Measurements from ENCODE around the gene DTNBP1.

The DTNBP1 gene

DNA sequence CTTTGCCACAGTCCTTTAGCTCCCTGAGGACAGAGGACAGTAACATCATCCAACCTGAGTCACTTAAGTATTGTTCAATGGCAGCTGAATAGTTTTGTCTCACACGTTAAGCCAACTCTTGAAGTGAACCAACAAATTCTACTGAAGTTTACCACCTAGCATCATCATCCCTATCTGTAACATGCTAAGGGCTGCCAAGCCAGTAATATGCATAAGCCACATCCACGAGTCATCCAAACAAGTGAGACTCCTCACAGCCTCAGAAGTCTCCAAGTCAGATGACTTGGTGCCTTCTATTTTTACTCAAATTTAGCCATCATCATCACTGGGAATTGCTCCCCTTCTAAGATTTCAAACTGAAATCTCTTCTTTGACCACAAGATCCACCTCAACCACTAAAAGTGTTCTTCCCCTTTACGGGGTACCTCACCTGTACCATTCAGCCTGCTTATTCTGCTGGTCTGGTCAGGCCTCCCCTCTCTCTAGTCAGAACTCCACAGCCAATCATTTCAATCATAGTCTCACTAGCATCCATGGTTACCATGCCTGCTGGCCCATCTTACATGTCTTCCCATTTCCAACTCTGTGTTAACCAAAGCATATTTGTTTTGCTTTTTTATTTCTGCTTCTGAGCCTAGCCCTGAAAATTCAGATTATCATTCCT, 73.7 kb downstream of the DTNBP1 start:
- peak; percentile 2 for DNase-seq (ENCODE audit: low spot score)

DNA sequence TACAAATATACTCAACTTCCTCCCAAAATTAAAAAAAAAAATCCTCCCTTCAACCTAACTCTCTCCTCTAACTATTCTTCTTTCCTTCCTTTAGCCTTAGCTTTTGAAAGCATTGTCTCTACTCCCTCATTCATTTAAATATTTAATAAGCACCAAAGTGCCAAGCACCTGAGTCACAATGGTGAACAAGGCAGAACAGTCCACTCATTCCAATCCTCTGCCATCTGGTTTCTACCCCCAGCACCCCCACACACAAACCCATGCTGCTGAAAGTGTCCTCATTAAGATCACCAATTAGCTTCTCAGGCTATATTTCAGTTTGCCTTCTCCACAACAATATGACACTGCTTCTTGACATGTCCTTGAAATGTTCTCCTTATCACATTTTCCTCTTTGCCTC, 76.3 kb downstream of the DTNBP1 start:
- no peak for DNase-seq (ENCODE audit: low spot score)

DNA sequence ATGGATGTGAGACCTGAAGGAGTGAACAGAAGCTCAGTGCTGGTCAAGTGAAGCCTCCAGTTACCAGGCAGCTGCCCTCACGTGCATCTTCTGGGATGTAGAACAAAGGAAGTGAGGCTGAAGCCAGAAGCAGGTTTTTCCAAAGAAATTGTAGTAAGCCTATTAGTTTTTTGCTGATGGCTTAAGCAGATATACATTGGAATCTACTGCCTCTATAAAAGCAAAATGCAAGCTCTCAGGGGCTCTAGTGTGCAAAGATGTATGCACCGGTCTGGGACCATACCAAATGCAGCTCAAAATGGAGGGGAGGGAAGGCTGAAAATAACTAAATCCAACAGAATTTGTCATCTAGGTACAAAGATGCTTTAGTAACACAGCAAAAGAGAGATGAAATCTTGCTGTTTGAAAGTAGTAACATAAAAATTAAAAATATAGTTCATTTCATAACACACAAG, 77.0 kb downstream of the DTNBP1 start:
- DNase-seq (ENCODE audit: low spot score): no peak

DNA sequence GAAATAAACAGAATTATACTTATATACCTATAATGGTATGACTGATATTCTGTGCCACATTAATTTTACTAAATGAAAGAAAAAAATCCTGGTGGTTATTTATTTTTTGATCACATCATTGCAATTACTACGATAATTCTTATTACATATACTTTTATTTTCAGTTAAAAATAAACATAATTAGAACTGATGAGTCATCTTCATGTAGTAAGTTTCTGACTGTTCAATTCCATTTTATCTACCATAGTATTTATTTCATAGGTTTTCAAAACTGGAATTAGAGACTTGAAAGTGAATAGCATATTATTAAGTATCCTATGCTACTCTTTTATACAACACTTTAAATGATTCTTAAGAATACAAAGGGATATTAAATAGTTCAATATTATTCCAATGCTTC, 80.3 kb downstream of the DTNBP1 start:
- no peak for DNase-seq (ENCODE audit: low spot score)

DNA sequence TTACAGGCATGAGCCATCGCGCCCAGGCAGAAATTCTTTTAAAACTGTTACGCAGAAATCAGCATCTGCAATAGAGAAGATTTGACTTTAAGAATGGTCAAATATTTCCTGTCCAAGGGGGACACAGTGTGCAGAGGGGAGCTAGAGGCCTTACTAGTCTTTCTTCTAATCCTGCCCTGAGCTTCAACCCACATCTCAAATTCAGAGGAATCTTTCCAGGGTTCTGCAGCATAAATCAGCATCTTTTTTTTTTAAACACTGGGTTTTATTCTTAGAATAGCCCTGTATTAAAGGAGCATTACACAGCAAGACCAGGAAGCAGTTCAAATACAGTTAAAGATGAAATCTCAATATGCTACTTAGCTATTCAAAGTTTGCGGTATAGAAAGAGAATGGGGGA, 81.1 kb downstream of the DTNBP1 start:
- DNase-seq (ENCODE audit: low spot score): no peak

DNA sequence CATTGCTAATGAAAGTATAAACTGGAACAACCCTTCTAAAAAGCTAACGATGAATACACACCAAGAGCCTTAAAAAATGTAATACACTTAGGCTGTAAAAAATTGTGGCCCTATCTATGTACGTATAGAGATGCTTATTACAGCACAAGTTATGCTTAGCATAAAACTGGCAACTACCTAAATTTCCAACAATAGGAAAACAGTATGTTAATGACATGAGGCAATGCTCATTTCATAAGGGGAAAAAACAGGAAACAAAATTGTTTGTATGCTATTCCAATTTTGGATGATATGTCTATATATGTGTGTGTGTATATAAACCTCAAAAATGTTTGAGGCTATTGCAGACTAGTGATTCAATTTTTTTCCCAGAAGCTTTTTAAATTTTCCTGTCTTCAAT, 82.5 kb downstream of the DTNBP1 start:
- DNase-seq (ENCODE audit: low spot score): no peak

DNA sequence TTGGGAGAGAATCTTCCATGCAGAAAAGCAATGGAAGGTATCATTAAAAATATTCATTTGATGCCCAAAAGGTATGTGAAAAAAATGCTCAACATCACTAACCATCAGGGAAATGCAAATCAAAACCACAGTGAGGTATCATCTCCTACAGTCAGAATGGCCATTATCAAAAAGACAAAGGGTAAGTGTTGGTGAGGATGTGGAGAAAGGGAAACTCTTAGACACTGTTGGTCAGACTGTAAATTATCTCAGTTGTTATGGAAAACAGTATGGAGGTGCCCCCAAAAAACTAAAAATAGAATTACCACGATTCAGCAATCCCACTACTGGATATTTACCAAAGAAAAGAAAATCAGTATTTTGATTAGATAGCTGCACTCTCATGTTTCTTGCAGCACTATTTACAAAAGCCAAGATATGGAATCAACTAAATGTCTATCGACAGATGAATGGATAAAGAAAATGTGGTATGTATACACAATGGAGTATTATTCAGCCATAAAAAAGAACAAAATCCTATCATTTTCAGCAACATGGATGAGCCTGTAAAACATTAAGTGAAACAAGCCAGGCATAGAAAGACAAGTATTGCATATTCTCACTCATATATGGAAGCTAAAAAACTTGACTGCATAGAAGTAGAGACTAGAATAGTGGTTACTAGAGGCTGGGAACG, 84.0 kb downstream of the DTNBP1 start:
- DNase-seq (ENCODE audit: low spot score): no peak

DNA sequence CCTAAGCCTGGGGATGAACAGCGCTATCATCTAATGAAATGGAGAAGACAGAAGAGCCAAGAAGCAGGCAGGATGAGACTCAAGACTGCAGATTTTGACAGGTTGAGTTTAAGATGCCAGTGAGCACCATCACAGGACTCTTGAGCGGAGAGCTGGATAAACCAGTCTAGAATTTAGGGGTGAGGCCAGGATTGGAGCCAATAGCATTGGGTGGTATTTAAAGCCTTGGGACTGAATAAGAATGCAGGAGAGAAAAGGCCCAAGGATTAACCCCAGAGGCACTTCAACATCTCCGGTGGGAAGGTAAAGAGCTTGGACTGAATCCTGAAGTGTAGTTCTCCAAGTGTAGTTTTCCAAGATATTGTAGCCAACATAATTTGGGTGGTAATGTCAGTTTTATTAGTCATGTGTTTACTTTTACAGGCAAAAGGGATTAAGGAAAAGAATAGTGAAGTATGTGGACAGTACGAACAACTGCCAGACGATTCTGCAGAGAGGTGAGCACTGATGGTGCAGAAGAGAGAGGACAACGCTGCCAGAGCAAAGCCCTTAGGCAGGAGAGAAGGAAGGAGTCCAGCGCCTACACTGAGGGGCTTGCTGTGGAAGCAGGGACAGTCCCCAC, 85.2 kb downstream of the DTNBP1 start:
- DNase-seq (ENCODE audit: low spot score): no peak

DNA sequence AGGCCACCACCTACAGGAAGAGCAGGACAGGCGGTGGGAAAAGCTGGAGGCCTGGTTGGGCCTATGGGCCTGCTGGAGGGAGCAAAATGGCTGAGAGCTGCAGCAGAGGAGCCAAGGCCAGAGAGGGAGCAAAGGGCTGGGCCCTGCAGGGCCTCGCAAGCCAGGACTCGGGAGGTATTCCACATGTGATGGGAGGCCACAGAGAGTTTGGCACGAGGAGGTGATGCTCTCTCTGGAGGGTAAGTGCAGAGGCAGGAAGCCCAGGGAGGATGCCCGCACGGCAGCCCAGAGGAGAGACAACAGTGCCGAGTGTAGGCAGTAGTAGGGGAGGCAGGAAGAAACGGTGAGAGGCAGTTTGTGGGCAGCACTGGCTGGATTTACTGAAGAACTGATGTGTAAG, 85.7 kb downstream of the DTNBP1 start:
- DNase-seq (ENCODE audit: low spot score): no peak

DNA sequence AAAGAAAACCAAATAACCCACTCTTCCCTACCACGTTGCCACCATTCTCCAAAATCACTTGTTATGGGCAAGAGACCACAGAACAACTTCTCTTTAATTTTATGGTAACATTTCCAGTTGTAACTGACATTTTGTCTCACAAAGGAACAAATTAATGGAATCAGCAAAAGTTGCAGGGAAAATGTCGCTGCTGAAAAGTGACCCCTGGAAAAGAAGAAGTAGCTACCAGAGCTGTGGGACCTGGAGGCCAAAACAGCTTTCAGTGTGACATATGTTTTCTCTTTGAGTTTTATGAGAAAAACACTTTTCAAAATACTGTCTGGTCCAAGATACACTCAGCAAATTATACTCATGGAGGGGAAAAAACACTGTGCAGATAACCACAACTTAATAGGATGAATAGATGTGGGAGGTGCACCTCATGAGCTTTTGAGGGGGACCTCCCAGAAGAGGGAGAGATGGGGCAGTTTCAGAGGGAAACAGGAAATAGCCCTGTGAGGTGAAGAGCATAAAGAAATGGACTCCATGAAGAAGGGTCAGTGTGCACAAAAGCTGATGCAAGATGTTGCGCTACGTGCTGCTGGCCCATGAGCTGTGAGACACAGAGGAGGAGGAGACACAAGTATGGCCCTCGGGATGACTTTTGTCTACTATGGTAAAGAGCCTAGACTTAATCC, 87.3 kb downstream of the DTNBP1 start:
- no peak for DNase-seq (ENCODE audit: low spot score)

DNA sequence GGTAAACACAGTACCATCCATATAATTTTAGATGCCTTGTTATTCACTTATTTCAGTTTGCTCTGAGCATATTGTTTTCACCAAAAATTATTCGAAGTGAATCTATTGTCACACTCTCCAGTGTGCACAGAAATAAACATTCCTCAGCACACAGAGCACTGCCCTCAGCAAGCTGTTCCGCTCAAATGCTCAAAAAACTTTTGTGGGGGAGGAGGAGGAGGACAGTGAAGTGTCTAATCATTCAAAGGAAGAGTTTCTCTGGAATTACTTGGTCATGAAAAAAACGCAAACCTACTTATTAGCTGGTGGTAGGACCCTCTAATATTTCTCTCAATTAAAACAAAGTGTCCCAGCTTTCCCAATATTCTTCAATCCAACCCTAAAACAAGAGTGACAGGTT, 88.3 kb downstream of the DTNBP1 start:
- no peak for DNase-seq (ENCODE audit: low spot score)

DNA sequence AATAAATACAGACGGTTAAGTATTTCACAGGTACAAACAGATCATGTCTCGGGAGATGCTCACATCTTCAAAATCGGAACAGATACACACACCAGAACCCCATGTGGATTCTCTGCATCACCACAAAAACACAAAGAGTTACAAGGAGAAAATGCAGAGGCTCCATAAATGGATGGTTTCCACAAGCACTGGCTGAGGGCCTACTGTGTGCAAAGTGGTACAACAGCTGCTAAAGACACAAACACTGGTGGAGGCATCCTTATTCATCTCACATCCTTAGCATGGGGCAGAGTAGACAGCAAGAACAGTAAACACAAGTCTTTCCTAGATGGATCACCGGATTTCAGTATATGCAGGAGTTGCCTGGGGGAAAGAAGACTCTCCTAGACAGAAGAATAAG, 88.8 kb downstream of the DTNBP1 start:
- DNase-seq (ENCODE audit: low spot score): no peak

DNA sequence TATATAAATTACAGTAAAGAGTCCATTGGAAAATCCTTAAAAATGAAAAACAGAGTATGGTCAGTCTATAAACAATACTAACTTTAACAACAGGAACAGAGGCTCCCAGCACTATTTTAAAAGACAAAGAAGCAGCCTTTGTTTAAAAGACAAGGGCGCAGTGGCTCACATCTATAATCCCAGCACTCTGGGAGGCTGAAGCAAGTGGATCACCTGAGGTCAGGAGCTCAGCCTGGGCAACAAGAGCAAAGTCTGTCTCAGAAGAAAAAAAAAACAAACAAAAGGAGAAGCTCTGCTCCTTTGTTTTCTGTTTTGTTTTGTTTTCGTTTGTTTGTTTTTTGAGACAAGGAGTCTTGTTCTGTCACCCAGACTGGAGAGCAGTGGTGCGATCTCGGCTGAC, 89.4 kb downstream of the DTNBP1 start:
- DNase-seq (ENCODE audit: low spot score): no peak

DNA sequence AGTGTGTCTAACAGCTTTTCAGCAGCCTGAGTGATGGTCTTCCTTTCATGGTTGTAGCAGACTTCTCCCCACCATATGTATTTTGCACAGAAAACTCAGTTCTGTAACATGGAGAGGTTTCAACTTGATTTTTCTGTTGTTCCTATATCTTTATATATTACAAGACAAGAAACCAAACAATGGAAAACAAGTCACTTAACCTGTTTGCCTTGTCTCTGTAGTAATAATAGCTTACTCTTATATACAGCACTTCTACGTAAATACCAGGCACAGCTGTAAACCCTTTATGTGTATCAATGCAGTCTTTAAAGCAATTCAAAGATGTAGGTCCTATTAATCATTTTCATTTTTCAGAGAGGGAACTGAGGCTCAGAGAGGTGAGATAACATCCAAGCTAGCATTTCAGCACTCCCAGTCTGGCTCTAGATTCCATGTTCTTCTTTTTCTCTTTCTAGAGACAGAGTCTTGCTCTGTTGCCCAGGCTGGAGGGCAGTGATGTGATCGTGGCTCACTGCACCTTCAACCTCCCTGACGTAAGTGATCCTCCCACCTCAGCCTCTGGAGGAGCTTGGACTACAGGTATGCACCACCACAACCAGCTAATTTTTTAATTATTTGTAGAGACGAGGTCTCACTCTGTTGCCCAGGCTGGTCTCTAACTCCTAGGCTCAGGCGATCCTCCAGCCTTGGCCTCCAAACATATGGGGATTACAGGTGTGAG, 90.4 kb downstream of the DTNBP1 start:
- no peak for DNase-seq (ENCODE audit: low spot score)

DNA sequence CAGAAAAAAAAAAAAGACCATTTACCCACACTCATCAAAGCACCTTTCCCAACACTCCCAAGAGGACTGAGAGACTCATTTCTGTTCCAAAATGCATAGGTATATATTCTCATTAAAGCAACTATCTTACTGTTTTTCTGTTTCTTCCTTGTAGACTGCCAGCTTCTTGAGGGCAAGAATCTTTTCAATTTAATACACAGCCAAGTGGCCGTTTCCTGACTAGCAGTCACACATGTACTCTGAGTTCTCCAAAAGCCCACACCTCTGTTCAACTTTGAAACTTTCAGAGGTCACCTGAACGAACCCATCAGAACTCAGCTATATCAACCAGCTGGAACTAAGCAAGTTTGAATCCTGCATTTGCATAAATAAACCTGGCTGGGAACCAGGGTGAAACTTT, 92.7 kb downstream of the DTNBP1 start:
- DNase-seq (ENCODE audit: low spot score): no peak

DNA sequence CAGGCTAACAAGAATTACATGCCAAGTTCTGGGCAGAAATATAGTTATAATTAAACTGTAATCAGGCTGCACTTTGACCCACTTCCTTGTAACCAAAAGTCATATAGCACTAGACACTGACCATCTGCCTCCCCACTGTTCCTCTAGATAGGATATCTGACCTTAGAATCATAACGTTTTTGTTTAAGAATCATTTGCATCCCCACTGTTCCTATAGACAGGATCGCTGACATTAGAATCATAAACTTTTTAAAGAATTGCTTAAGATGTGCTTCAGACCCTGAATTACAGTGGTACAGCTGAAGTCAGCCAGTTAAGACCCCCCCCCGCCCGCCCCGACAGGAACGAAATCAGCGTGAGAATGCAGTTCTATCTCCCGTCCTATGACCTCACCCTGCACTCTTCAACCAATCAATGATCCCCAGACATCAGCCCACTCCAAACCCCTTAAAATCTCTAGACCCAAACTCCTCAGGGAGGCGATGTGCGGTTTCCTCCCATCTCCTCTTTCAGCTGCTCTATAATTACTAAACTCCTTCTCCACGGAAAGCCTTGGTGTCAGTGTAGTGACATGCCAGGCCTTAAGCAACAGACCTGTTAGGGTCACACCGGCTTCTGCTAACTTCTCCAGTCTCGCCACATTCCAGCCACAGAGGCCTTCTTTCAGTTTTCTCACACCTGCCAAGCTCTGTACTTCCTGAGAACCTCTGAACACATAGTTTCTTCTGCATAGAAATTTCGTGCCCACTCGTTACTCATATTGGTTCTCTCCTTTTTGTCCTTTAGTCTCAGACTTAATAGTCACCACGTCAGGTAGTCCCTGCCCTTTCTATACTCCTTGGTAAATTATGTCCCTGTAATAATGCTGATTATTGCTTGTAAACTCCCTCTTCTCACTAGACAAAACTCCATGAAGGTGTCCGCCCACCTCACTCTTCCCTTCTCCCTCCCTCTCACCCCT, 93.5 kb downstream of the DTNBP1 start:
- no peak for DNase-seq (ENCODE audit: low spot score)

DNA sequence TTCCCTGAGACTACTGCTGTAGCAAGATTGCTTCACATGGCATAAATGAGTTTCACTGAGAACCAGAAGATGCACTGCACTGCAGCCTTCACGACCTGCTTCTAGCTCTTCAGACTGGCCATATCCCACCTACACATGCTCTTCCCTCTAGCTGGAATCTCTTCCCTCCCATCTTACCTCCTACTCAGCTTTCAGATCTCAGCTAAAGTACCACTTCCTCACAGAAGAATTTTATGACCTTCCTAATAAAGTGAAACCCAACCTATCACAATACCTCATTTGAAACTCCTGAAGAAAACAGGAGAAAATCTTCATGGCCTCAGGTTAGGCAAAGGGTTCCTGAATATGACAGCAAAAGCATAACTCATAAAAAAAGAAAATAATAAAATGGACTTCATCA, 99.9 kb downstream of the DTNBP1 start:
- no peak for DNase-seq (ENCODE audit: low spot score)

DNA sequence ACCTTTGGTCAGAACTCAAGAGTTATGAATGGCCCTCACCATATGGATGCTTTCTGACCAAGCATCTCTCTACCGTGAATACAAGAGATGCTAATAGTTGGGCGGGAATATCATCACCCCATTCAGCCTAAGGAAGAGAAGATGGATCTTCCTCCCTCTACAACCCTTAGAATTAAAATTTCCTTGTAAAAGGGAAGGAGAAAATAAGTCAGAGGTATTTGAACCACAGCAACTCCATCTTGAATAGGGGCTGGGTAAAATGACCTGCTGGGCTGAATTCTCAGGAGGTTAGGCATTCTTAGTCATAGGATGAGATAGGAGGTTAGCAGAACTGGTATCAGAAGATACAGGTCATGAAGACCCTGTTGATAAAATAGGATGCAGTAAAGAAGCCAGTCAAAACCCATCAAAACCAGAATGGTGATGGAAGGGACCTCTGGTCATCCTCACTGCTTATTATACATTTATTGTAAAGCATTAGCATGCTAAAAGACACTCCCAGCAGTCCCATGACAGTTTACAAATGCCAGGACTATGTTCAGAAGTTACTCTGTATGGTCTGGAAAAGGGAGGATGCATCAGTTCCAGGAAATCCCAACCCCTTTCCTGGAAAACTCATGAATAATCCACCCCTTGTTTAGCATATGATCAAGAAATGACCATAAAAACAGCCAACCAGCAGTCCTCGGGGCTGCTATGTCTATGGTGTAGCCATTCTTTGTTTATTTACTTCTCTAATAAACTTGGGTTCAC, 101.2 kb downstream of the DTNBP1 start:
- DNase-seq (ENCODE audit: low spot score): no peak

DNA sequence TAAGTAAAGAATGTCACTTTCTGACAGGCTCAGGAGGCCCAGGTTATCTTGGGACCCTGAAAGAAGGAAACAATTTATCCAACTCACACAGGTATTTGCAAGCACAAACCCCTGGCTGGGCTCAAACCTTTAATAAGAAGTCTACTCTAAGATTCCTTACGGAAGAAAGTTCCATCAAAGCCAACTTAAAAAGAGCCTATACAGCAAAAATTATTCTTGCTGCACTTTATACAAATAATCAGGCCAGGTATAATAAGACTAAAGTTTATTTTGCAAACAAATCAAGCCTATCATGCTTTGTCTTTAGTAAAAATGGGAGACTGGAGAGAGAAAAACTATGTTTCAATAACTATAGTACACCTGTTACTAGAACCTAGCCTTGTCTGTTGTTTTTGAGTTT, 102.1 kb downstream of the DTNBP1 start:
- no peak for DNase-seq (ENCODE audit: low spot score)

DNA sequence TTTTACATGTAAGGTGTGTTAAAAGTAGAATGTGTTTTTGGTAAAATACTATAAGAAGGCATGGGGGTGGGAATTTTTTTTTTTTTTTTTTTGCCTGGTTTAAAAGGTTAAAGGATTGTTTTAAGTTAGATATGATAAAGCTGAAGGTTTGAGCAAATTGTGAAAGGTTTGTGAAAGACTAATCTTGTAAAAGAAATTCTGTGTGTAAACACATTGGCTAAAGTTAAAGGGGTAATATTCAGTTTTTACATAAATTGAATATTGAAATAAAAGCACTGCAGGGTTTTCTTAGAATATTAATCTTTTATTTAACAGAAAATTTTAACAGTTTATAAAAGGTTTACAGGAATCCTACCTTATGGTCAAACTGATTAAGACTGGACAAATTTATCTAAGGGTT, 105.7 kb downstream of the DTNBP1 start:
- no peak for DNase-seq (ENCODE audit: low spot score)

All from CD4-positive, alpha-beta T cell treated with Interleukin-15 for 4 hours (primary cell).